Measurements from ENCODE around the gene ZNF688.
"Not testable (repeated sequence)": the region's sequence is repeated elsewhere in the genome, so short reads cannot be mapped to it uniquely, and the experiment has no call there.

Gene ZNF688

DNA sequence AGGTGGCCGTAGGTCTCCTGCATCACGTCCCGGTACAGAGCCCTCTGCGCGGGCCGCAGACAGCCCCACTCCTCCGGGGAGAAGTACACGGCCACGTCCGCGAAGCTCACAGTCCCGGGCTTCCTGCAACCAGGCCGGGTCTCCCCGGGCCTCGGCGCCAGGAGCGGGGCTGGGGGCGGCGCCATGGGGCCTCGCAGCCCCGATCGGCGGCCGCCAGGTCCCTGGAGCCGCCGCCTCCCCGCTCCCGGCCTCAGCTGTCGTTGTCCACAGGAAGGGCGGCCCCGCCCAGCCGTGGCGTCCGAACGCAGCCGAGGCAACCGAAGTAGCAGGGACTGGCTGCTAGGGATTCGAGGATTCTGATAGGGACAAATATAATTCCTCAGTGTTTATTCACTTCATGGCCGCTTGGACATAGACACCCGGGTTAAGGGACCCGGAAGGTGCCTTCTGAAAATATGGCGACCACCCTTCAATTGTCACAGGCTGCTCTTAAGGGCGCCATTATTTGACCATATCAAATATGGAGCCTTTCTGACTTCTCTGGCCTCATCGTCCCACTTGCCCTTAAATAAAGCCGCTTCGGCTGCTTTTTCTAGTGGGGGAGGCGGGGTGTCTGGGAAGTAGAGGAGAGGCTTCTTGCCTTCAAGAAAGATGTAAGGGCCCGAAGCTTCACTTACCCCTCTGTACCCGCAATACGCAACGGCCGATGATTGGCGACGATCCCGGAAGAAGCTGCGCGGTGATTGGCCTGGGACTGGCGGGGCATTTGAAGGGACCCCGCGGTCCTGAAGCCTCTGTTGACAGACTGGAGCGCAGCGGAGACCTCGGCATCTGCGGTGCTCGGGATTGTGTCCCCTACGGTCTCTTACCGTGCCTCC, at the start of gene ZNF688:
ZNF688 (minus strand) TSS at position 270 of the 878 bp plus-strand sequence; CDS start at position 185, 85 bp downstream.
- in situ Hi-C loops (cut with HindIII; ENCODE audit: low sequenced_read_pairs) = no loop called here

DNA sequence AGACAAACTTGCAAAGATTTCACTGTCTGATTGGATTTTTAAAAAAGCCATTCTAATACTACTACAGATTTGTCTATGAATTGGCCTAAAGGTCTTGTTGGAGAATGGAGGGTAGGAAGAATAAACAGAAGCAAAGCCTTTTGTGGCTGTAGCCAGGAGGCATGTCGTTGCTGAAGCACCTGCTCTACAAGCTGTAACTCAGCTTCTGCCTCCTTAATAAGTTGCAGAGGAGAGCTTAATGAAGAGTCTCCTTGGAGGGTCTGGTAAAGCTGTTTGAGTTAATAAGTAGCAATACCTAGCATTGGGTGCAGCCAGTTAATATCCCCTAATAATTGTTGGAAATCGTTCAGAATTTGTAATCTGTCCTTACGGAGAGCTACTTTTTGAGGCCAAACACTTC, 48.7 kb upstream of the ZNF688 start:
- in situ Hi-C loops (cut with HindIII; ENCODE audit: low sequenced_read_pairs) = no loop called here

DNA sequence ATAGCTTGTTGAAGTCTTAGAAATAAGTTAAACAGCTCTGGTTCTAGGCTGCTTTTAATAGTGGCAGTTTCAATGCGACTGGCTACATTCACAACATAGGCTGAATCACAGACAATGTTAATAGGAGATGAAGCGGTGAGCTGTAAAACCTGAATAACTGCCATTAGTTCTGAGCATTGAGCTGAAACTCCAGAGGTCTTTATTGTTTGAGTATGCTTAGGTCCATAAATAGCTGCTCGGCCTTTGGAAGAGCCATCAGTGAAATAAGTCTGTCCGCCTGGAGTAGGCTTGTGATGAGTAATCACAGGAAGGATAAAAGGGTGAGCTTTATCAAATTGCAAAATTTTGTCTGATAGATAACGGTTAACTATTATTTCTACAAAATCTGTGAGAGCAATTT, 48.1 kb upstream of the ZNF688 start:
- in situ Hi-C loops (cut with HindIII; ENCODE audit: low sequenced_read_pairs) = no loop called here

DNA sequence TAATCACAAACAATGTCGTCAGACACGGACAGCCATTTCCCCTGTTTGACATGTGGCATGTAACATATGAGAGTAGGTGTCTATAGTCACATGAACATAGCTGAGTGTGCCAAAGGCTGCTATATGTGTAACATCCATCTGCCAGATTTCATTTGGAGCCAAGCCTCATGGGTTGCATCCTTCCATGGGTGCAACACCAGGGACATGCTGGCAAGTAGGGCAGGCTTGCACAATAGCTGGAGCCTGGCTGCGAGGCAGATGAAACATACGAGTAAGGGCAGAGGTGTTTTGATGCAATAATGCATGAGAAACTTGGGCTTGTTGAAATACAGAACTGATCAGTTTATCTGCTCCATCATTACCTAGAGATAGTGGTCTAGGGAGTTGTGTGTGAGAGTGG, 47.7 kb upstream of the ZNF688 start:
- in situ Hi-C loops (cut with HindIII; ENCODE audit: low sequenced_read_pairs) = no loop called here

DNA sequence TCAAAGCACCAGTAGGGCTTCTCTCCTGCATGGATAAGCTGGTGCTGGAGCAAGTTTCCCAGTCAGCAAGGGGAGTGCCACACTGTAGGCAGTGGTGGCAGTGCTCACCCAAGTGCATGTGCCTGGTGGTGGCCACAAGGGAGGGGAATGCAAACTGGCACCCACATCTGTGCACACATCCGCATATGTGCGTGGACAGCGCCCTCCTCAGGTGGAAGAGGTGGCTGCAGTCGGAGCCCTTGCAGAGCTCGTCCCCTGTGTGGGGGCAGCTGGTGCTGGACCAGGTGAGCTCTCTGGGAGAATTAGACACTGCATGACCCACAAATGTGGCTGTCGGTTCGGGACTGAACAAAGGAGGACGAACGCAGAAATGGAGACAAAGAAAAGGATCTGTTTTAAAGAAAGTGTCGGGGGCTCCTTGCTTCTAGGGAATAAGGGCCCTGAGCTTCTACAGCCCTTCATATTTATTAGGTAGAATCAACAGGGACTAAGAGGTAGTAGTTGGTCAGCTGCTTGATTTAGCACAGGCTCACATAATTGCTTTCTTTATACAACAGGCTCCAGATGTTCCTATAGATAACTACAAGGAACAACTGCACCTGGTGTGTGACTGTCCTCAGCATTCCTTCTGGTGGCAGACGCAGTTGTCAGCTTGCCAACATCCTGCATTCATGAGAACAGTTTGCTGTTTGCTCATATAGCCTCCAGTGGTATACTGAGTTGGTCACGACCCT, 44.0 kb upstream of the ZNF688 start:
- in situ Hi-C loops (cut with HindIII; ENCODE audit: low sequenced_read_pairs) = no loop called here

DNA sequence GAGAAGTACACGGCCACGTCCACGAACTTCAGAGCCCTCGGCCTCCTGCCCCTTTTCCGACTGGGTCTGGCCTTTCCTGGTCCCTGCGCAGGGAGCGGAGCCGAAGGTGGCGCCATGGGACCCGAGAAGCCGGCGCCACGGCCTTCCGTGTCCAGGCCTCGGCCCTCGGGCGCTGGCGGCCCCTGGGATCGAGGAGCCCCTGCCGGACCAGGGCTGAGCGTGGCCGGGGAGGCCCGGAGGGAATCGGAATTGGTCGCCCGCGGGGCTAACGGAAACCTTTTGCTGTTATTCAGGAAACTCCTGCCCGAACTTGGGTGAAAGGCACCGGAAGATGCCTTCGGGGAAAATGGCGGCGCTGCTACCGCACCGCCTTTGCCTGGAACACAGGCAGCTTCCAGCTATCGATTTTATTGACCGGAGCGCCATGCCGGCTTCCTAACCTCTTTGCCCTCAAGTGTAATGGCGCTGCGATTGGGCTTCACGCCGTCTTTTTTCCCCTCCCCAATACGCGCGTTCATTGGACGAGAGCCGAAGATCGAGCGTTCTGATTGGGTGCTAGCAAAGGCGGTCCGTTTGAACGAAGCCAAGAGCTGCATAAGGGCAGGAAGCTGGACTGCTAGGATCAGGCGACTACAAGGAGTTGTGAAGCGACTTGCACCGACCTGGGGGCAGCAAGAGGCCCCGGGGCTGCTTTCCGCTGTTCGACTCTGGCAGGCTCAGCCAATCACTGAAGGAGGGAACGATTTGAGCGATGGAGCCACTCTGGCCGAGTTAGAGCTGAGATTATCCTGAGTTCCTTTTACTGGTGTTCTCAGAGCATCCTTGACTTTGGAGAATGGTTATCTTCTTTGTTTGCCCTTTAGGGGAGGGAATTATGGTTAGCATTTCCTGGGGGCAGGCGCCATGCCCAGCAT, 38.7 kb upstream of the ZNF688 start, which contains the start of gene ZNF689:
ZNF689 (minus strand) TSS at position 464 of the 914 bp plus-strand sequence; CDS start at position 116, 348 bp downstream.
- in situ Hi-C loops (cut with HindIII; ENCODE audit: low sequenced_read_pairs) = no loop called here

DNA sequence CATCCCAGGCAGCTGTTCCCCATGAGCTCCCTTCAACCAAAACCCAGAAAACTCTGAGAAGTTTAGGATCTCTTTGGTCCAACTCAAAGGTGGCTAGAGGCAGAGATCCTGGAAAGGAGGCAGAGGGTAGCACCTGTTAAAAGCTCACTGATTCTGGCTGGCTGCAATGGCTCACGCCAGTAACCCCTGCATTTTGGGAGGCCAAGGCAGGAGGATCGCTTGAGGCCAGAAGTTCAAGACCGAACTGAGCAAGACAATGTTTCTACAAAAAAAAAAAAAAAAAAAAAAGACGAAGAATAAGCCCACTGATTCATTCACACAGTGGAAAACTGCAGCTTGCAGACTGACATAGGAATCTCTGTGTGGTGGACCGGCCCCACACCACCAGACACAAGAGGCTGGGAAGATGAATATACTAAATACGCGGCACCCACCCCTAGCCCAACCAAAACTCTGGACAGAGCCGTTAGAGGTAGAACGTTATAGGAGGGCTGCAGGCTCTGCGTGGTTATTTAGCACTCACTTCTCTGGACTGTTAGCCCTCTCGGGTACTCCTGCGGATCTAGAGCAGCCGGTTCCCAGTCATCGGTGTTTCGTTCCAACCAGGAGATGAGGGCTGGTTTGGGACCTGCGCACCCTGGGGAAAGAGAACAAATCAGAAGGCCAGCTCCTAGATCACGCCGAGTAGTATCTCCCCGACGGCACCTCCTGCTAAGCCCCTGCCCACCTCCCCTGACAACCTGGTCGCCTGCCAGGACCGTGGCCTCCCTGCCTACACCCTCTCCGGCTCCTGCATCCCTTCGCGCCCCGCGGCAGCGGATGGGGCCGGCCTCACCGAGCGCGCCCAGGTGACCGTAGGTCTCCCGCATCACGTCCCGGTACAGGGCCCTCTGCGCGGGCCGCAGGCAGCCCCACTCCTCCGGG, 37.8 kb upstream of the ZNF688 start:
- in situ Hi-C loops (cut with HindIII; ENCODE audit: low sequenced_read_pairs) = no loop called here

DNA sequence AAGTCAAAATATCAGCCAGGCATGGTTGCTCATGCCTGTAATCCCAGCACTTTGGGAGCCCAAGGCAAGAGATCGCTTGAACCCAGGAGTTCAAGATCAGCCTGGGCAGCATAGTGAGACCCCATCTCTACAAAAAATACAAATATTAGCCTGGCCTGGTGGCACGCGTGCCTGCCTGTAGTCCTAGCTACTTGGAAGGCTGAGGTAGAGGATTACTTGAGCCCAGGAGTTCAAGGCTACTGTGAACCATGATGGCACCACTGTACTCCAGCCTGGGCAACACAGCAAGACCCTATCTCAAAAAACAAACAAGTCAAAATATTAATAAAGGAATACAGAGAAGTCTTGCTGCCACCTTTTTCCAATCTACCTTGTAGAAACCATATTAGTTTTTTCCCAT, 34.5 kb upstream of the ZNF688 start:
- in situ Hi-C loops (cut with HindIII; ENCODE audit: low sequenced_read_pairs) = no loop called here

DNA sequence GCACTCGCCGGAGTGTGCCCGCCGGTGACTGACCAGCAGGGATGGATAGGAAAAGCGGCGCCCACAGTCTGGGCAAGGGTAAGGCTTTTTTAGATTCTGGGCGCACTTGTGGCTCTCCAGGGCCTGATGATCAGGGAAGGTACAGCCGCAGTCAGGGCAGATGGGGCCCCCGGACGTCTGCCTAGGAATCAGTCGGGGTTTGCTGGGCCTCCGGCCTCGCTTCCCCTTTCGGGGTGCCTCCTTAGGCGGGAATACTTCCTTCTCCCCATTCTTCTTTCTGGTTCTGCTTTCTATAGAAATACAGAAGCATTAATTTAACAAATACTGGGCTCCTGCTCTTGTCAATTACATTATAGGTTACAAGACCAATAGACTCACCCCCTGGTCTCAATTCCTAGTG, 33.6 kb upstream of the ZNF688 start:
- in situ Hi-C loops (cut with HindIII; ENCODE audit: low sequenced_read_pairs) = no loop called here

DNA sequence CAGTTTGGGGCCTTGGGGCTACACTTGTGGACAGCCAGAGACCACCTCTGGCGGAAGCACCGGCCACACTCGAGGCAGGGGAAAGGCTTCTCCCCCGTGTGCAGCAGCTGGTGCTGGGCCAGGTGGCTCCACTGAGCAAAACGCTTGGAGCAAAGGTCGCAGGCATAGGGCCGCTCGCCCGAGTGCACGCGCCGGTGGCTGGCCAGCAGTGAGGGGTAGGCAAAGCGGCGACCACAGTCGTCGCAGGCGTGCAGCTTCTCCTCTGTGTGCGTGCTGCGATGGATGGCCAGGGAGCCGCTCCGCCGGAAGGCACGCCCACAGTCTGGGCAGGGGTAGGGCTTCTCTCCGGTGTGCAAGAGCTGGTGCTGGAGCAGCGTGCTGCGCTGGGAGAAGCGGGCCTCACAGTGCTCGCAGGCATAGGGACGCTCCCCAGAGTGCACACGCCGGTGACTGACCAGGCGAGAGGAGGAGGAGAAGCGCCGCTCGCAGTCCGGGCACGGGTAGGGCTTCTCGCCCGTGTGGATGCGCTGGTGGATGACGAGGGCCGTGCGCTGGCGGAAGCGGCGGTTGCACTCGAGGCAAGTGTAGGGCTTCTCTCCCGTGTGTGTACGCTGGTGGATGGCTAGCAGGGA, 32.9 kb upstream of the ZNF688 start:
- in situ Hi-C loops (cut with HindIII; ENCODE audit: low sequenced_read_pairs) = no loop called here

DNA sequence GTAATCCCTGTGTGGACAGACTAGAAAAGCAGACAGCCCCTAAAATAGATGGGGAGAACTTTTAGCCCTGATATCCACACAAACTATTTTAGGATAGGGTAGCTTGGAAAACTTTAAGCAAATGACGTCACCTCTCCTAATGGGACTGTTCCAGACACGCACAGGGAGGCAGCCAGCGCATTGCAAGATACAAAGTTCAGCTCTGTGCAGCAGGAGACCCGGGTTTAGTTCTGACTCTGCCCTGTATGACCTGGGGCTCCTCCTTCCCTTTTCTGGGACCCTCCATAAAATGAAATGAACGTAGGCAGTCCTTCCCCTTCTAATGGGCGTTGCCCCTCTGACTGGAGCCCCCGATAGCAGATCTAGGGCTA, 32.4 kb upstream of the ZNF688 start:
- in situ Hi-C loops (cut with HindIII; ENCODE audit: low sequenced_read_pairs) = no loop called here

DNA sequence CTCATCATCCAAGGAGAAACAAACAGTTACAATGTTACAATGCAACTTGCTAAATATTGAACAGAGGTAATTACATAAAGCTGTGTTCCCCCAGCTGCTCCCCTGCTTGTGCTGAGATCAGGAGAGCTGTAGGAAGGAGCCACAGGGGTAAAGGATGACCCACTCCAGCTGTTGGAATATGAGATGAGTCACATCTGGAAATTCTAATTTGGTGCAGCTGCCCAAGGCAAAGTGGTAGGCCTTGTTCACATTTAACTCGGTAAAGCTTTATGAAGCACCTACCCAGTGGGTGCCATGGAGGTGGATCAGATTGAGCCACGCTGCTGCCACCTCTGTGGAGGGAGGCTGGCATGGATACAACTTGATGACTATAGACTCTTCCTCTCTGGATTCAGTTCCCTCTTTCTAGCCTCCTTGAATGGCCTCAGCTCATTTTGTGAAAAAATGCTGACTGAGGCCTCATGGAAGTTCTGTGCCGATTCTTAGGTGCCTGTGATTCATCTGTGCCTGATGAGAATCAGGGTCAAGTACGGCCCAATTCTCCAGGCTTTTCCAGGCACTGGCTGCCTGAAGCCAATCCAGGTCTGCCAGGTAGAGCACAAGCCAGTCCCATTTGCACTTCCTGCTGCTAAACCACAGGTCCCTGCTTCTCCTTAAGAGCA, 31.2 kb upstream of the ZNF688 start:
- in situ Hi-C loops (cut with HindIII; ENCODE audit: low sequenced_read_pairs) = no loop called here

DNA sequence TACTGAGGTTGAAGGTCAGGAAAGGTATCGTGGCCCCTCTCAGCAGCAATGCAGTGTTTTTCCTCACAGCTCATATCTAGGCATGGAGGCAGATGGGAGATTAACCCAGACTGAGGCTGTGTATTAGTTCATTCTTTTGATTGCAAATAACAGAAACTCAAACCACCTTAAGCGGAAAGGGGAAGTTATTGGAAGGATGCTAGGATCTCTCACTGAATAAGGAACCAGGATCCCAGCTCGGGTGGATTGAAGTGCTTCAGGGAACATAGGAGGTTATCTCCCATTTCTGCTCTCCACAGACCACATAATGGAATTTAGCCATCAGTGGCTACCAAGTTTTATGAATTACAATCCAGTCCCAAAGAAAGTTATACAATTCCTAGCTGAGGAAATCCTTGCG, 30.5 kb upstream of the ZNF688 start:
- in situ Hi-C loops (cut with HindIII; ENCODE audit: low sequenced_read_pairs) = no loop called here

DNA sequence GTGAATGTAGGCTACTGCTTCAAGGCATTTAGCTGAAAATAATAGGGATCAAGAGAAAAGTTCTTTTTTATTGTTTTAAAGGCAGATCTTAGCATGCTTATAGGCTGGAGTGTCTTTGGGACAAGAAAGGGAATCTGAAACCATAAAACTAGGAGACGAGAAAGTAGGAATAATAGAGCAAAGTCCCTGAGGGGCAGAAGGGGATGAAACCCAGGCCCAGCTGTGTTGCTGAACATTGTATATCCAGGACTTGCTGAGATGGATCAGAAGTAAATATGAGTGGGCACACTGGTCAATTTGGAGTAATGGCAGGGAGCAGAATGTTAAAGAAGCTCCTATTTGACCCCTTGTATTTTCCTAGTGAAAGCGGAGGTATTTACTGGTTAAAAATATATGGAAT, 29.4 kb upstream of the ZNF688 start:
- in situ Hi-C loops (cut with HindIII; ENCODE audit: low sequenced_read_pairs) = no loop called here

DNA sequence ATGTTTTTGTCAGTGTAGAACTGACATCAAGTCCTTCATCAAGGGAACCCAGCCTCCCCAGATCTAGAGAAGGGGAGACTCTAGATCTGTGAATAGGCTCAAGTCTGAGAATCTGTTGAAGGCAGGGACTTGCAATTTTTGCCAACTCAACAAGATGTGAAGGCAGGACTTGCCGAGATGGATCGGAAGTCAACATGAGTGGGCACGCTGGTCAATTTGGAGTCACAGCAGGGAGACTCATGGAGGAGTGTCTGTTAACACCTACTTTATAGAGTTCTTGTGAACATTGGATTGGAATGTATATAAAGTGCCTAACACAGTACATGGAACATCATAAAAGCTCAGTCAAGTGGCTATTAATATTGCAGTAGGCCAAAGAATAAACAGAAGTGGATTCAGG, 28.7 kb upstream of the ZNF688 start:
- in situ Hi-C loops (cut with HindIII; ENCODE audit: low sequenced_read_pairs) = no loop called here

DNA sequence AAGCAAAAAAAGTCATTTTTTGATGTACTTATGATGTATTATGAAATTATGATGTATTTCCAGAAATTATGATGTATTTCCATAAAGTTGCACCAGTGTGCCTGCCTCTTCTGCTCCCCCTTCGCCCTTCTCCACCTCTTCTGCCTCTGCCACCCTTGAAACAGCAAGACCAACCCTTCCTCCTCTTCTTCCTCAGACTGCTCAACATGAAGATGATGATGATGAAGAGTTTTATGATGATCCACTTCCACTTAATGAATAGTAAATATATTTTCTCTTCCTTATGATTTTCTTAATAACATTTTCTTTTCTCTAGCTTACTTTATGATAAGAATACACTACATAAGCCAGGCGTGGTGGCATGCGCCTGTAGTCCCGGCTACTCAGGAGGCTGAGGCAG, 21.4 kb upstream of the ZNF688 start:
- in situ Hi-C loops (cut with HindIII; ENCODE audit: low sequenced_read_pairs) = no loop called here

DNA sequence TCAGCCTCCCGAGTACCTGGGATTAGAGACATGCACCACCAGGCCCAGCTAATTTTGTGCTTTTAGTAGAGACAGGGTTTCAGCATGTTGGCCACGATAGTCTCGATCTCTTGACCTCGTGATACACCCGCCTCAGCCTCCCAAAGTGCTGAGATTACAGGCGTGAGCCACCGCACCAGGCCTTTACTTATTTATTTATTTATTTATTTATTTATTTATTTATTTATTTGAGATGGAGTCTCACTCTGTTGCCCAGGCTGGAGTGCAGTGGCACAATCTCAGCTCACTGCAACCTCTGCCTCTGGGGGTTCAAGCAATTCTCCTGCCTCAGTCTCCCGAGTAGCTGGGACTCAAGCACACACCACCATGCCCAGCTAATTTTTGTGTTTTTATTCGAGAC, 19.4 kb upstream of the ZNF688 start:
- in situ Hi-C loops (cut with HindIII; ENCODE audit: low sequenced_read_pairs) = not testable (repeated sequence)

DNA sequence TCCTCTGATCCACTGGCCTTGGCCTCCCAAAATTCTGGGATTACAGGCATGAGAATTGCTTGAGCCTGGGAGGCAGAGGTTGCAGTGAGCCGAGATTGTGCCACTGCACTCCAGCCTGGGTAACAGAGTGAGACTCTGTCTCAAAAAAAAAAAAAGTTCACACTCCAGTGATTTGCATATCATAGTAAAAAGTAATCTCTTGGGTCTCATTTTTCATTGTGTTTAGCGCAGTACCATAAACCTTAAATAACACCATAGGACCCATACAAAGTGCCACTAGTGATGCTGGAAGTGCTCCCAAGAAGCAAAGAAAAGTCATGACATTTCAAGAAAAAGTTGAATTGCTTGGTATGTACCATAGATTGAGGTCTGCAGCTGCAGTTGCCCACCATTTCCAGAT, 18.1 kb upstream of the ZNF688 start:
- in situ Hi-C loops (cut with HindIII; ENCODE audit: low sequenced_read_pairs) = not testable (repeated sequence)

DNA sequence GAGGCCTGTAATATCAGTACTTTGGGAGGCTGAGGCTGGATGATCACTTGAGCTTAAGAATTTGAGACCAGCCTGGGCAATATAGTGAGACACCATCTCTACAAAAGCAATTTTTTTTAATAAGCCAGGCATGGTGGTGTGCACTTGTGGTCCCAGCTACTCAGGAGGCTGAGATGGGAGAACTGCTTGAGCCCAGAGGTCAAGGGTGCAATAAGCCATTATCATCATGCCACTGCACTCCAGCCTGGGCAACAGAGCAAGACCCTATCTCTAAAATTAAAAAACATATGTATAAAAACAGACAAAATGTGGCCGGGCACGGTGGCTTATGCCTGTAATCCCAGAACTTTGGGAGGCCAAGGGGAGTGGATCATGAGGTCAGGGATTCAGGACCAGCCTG, 17.1 kb upstream of the ZNF688 start:
- in situ Hi-C loops (cut with HindIII; ENCODE audit: low sequenced_read_pairs) = no loop called here
